ENCODE measurements around the gene JPH4. TPM values are rescaled to one million over a fixed set of nuclear protein-coding genes. Genes with fewer than 3 reads are reported as not detected.
A peak's percentile ranks its signal among the peaks of the same experiment; 100 is the strongest.

Gene JPH4
- total and polyA plus RNA-seq, 5 donors from 2014 or later = 0.14 TPM; not detected in 4

GRCh38 chr14:23559010-23559925 is 19.3 kb downstream of the JPH4 start:
- H3K36me3 Mint-ChIP-seq = peaks cover 26% of the 10 kb centered on the region
- DNase-seq (peak; percentile 50 to 71 (median 60)), ATAC-seq (ENCODE audit: low read depth in 2 of 2) (no peak)
- Histone ChIP-seq H3K36me3 (ENCODE audit: control insufficient read depth, insufficient read depth, low read length) (peaks cover 51% of the 10 kb centered on the region), H3K4me1 (ENCODE audit: control insufficient read depth, insufficient read depth, low read length, poor library complexity, severe bottlenecking) (peaks cover 21% of the 10 kb centered on the region), H3K27ac (ENCODE audit: insufficient read depth, low read length, poor library complexity, severe bottlenecking) (peak overlapping the region; percentile 1), H3K27me3 (ENCODE audit: control insufficient read depth, insufficient read depth, low read length) (no peaks in the 10 kb centered on the region), H3K4me3 (ENCODE audit: low read depth, low read length) (no peak overlapping the region), H3K9me3 (ENCODE audit: control insufficient read depth in 2 of 2, low read length in 2 of 2) (no peaks in the 10 kb centered on the region)
- peaks cover 4 to 62% (median 24%) of the 10 kb centered on the region in 4 donors for H3K4me1 Mint-ChIP-seq
- H3K27me3 Mint-ChIP-seq = no peaks in the 10 kb centered on the region
- peak overlapping the region in 2 of 4 donors; percentile 83 to 98 for H3K4me3 Mint-ChIP-seq
- peak overlapping the region; percentile 41 to 80 (median 51) for H3K27ac Mint-ChIP-seq
- H3K9me3 Mint-ChIP-seq = peaks cover 0 to 1% (median 0%) of the 10 kb centered on the region in 7 donors

- no peak overlapping the region for H3K4me3 ChIP-seq (ENCODE audit: low read depth, low read length)
- no peak overlapping the region for H3K27ac ChIP-seq (ENCODE audit: insufficient read depth, low read length, poor library complexity, severe bottlenecking)
- no peaks in the 10 kb centered on the region for H3K27me3 Mint-ChIP-seq
- H3K4me3 Mint-ChIP-seq = peak overlapping the region in 3 of 4 donors; percentile 55 to 98 (median 83)
- H3K9me3 Mint-ChIP-seq = no peaks in the 10 kb centered on the region
- no peak for DNase-seq
- H3K36me3 ChIP-seq (ENCODE audit: control insufficient read depth, insufficient read depth, low read length) = peaks cover 44% of the 10 kb centered on the region
- no peaks in the 10 kb centered on the region for H3K27me3 ChIP-seq (ENCODE audit: control insufficient read depth, insufficient read depth, low read length)
- H3K27ac Mint-ChIP-seq = peak overlapping the region; percentile 51 to 88 (median 88)
- ATAC-seq (ENCODE audit: low read depth in 2 of 2) = no peak
- peaks cover 4 to 57% (median 23%) of the 10 kb centered on the region in 4 donors for H3K4me1 Mint-ChIP-seq
- peaks cover 21% of the 10 kb centered on the region for H3K36me3 Mint-ChIP-seq
- H3K4me1 ChIP-seq (ENCODE audit: control insufficient read depth, insufficient read depth, low read length, poor library complexity, severe bottlenecking) = peaks cover 21% of the 10 kb centered on the region
- no peaks in the 10 kb centered on the region for H3K9me3 ChIP-seq (ENCODE audit: control insufficient read depth in 2 of 2, low read length in 2 of 2)
Measured at GRCh38 chr14:23558346-23559009, 20.1 kb downstream of the JPH4 start.

DNA sequence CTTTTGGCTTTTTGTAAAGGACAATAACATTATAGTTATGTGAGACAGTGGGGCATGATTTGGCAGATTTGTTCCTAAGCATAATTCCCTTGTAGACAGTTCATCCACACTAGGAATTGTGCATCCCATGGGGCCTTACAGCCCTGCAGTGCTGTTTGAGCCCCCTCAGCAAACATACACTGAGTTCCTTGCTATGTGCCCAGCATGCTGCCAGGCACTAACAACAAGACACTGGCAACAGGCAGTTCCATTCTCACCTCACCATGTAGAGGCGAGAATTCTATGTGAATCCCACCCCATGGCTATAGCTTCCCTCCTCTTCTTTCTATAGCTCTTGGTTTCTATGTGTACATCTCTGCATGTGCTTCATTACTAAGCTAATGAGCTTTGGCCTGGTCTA is 20.6 kb downstream of the JPH4 start:
- ATAC-seq (ENCODE audit: low read depth in 2 of 2) (no peak), DNase-seq (no peak)
- Histone ChIP-seq H3K27me3 (ENCODE audit: control insufficient read depth, insufficient read depth, low read length) (no peaks in the 10 kb centered on the region), H3K4me3 (ENCODE audit: low read depth, low read length) (no peak overlapping the region), H3K36me3 (ENCODE audit: control insufficient read depth, insufficient read depth, low read length) (peaks cover 38% of the 10 kb centered on the region), H3K4me1 (ENCODE audit: control insufficient read depth, insufficient read depth, low read length, poor library complexity, severe bottlenecking) (peaks cover 21% of the 10 kb centered on the region), H3K9me3 (ENCODE audit: control insufficient read depth in 2 of 2, low read length in 2 of 2) (no peaks in the 10 kb centered on the region), H3K27ac (ENCODE audit: insufficient read depth, low read length, poor library complexity, severe bottlenecking) (no peak overlapping the region)
- H3K9me3 Mint-ChIP-seq = no peaks in the 10 kb centered on the region
- H3K27ac Mint-ChIP-seq = peak overlapping the region; percentile 48 to 88 (median 88)
- H3K36me3 Mint-ChIP-seq = peaks cover 16% of the 10 kb centered on the region
- no peaks in the 10 kb centered on the region for H3K27me3 Mint-ChIP-seq
- peak overlapping the region; percentile 56 to 98 (median 80) for H3K4me3 Mint-ChIP-seq
- peaks cover 3 to 52% (median 21%) of the 10 kb centered on the region in 4 donors for H3K4me1 Mint-ChIP-seq

DNA sequence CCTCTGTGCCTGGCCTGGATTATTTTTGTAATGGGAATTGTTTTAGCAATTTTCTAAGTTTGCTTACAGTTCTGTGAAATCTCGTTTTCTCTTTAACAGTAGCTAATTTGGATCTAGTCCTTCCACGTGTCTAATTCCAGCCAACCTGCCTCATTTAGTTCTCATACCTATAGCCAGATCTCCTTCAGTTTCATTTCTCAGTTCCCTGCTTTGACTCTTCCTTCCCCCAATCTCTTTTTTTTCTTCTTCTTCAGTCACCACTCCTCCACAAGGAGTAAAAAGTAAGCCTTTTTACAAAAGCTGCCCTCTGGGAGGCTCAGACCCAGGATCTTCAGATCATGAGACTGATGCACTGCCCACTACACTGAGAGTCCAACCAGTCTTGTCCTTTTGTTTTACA is 21.1 kb downstream of the JPH4 start:
- Mint-ChIP-seq H3K9me3 (no peaks in the 10 kb centered on the region), H3K4me3 (peak overlapping the region; percentile 56 to 98 (median 80)), H3K36me3 (peaks cover 13% of the 10 kb centered on the region), H3K4me1 (peaks cover 0 to 49% (median 17%) of the 10 kb centered on the region in 4 donors), H3K27me3 (no peaks in the 10 kb centered on the region), H3K27ac (peak overlapping the region in 2 of 3 donors; percentile 48 to 88)
- Histone ChIP-seq H3K4me3 (ENCODE audit: low read depth, low read length) (no peak overlapping the region), H3K27me3 (ENCODE audit: control insufficient read depth, insufficient read depth, low read length) (no peaks in the 10 kb centered on the region), H3K9me3 (ENCODE audit: control insufficient read depth in 2 of 2, low read length in 2 of 2) (no peaks in the 10 kb centered on the region), H3K36me3 (ENCODE audit: control insufficient read depth, insufficient read depth, low read length) (peaks cover 38% of the 10 kb centered on the region), H3K4me1 (ENCODE audit: control insufficient read depth, insufficient read depth, low read length, poor library complexity, severe bottlenecking) (peaks cover 21% of the 10 kb centered on the region), H3K27ac (ENCODE audit: insufficient read depth, low read length, poor library complexity, severe bottlenecking) (no peak overlapping the region)
- DNase-seq = no peak
- ATAC-seq (ENCODE audit: low read depth in 2 of 2) = no peak

DNA sequence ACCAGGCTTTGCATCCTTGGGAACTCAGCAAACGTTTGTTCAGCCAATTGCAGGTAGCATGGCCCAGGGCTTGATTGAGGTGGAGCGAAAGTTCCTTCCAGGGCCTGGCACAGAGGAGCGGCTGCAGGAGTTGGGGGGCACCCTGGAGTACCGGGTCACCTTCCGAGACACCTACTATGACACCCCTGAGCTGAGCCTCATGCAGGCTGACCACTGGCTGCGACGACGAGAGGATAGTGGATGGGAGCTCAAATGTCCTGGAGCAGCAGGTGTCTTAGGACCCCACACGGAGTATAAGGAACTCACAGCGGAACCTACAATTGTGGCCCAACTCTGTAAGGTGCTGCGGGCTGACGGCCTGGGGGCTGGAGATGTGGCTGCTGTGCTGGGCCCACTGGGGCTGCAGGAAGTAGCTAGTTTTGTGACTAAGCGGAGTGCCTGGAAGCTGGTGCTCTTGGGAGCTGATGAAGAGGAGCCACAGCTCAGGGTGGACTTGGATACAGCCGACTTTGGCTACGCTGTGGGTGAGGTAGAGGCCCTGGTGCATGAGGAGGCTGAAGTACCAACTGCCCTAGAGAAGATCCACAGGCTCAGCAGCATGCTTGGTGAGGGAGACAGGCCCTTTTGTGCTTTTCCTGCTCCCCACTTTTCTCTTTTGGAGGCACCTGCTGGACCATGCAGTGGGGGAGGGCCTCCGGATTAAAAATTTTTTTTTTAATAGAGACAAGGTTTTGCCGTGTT is 21.7 kb downstream of the JPH4 start:
- ATAC-seq (ENCODE audit: low read depth in 2 of 2) = no peak
- Histone ChIP-seq H3K4me3 (ENCODE audit: low read depth, low read length) (peak overlapping the region; percentile 73), H3K4me1 (ENCODE audit: control insufficient read depth, insufficient read depth, low read length, poor library complexity, severe bottlenecking) (peaks cover 24% of the 10 kb centered on the region), H3K36me3 (ENCODE audit: control insufficient read depth, insufficient read depth, low read length) (peaks cover 32% of the 10 kb centered on the region), H3K27ac (ENCODE audit: insufficient read depth, low read length, poor library complexity, severe bottlenecking) (peak overlapping the region; percentile 86), H3K9me3 (ENCODE audit: control insufficient read depth in 2 of 2, low read length in 2 of 2) (no peaks in the 10 kb centered on the region), H3K27me3 (ENCODE audit: control insufficient read depth, insufficient read depth, low read length) (no peaks in the 10 kb centered on the region)
- H3K27me3 Mint-ChIP-seq = no peaks in the 10 kb centered on the region
- peaks cover 0 to 51% (median 18%) of the 10 kb centered on the region in 4 donors for H3K4me1 Mint-ChIP-seq
- peaks cover 13% of the 10 kb centered on the region for H3K36me3 Mint-ChIP-seq
- no peak for DNase-seq
- no peaks in the 10 kb centered on the region for H3K9me3 Mint-ChIP-seq
- peak overlapping the region; percentile 96 to 99 (median 98) for H3K4me3 Mint-ChIP-seq
- H3K27ac Mint-ChIP-seq = peak overlapping the region; percentile 81 to 97 (median 95)

DNA sequence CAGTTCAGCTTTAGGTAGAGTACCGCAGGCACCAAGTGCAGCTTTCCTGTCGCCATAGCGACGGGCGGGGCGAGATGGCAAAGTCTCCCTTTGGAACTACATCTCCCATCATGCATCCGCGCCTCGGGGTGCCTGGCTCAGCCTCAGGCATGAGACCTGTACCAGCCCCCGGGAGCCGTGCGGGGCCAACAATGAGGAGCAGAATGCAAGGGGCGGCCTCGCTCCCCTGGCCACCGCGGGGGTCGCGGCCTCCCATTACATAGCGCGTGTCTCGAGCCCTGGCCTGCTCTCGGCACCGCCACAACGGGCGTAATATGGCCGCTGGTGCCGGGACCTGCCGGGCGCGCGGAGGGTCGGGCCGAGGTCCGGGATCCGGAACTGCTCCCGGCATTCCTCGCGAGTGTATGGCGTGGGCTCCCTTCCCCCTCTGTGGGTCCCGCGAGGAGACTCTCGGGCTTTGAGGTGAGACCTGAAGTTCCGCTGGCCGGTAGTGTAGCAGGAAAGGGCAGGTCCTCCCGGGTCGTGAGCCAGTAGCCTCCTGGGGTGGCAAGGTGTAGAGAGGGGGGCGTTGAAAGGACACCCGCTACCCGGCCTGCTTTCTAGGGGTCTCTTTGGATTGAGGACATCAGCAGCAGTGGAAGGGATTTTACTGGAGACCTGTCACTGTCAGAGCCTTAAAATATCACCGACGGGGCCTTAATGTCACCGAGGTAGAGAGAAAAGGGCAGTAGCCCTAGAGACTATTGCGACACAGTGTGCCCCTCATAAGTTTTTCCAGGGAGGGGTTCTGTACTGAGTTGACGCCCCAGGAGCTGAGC is 22.5 kb downstream of the JPH4 start, which contains the start of gene THTPA:
Gene THTPA, plus strand, starts transcription at position 390 of the 818 bp plus-strand sequence. CDS start 487 bp downstream, outside the sequence.
- no peaks in the 10 kb centered on the region for H3K27me3 ChIP-seq (ENCODE audit: control insufficient read depth, insufficient read depth, low read length)
- H3K27me3 Mint-ChIP-seq = peaks cover 7% of the 10 kb centered on the region
- H3K27ac Mint-ChIP-seq = peak within 1 kb of the TSS; percentile 81 to 97 (median 95)
- H3K4me3 ChIP-seq (ENCODE audit: low read depth, low read length) = peak within 1 kb of the TSS; percentile 73
- H3K36me3 Mint-ChIP-seq = peaks cover 8% of the 10 kb centered on the region
- peak within 1 kb of the TSS; percentile 86 for H3K27ac ChIP-seq (ENCODE audit: insufficient read depth, low read length, poor library complexity, severe bottlenecking)
- ATAC-seq (ENCODE audit: low read depth in 2 of 2) (peak; percentile 90 to 95), DNase-seq (peak; percentile 90 to 94 (median 91))
- no peaks in the 10 kb centered on the region for H3K9me3 ChIP-seq (ENCODE audit: control insufficient read depth in 2 of 2, low read length in 2 of 2)
- peaks cover 32% of the 10 kb centered on the region for H3K4me1 ChIP-seq (ENCODE audit: control insufficient read depth, insufficient read depth, low read length, poor library complexity, severe bottlenecking)
- peak within 1 kb of the TSS; percentile 96 to 99 (median 98) for H3K4me3 Mint-ChIP-seq
- no peaks in the 10 kb centered on the region for H3K9me3 Mint-ChIP-seq
- peaks cover 24% of the 10 kb centered on the region for H3K36me3 ChIP-seq (ENCODE audit: control insufficient read depth, insufficient read depth, low read length)
- peaks cover 0 to 53% (median 19%) of the 10 kb centered on the region in 4 donors for H3K4me1 Mint-ChIP-seq
